Activated CD8-positive, alpha-beta T cell treated with anti-CD3 and anti-CD28 coated beads for 36 hours (primary cell): ENCODE data around the gene TUBGCP2. TPM values are rescaled to one million over a fixed set of nuclear protein-coding genes. Genes with fewer than 3 reads are reported as not detected.

ENCODE experiments used
- ATAC-seq: fragments of 200-7000 bp; cut with Tn5 transposase; one replicate; pipeline ENCODE4 v1.10.0; 2021; ENCODE audit warnings: mild to moderate bottlenecking, moderate library complexity
- CTCF ChIA-PET: fragments of 350-600 bp; sonication (Branson Sonifier 250); formaldehyde crosslinking; loops from one replicate; lab custom pipeline; 2021; ENCODE audit warnings: antibody characterized with exemption; lab: Charles Lee
- POLR2A ChIA-PET: fragments of 350-600 bp; sonication (Branson Sonifier 250); formaldehyde crosslinking; loops from one replicate; lab custom pipeline; 2021; ENCODE audit warnings: antibody characterized with exemption; lab: Charles Lee
- DNase-seq: peaks from one replicate; pipeline ENCODE4 v3.0.0-alpha.2; 2020
- H3K27ac Mint-ChIP-seq: one replicate; pipeline ENCODE4 v1.8.0; 2021; ENCODE audit warnings: mild to moderate bottlenecking, mixed read lengths
- H3K27me3 Mint-ChIP-seq: one replicate; pipeline ENCODE4 v1.8.0; 2021; ENCODE audit warnings: mixed read lengths
- H3K36me3 Mint-ChIP-seq: one replicate; pipeline ENCODE4 v1.8.0; 2021; ENCODE audit warnings: low read depth, mixed read lengths
- H3K4me1 Mint-ChIP-seq: one replicate; pipeline ENCODE4 v1.8.0; 2021; ENCODE audit warnings: low read depth, mixed read lengths
- H3K4me3 Mint-ChIP-seq: one replicate; pipeline ENCODE4 v1.8.0; 2021; ENCODE audit warnings: mild to moderate bottlenecking, moderate library complexity, mixed read lengths
- H3K9me3 Mint-ChIP-seq: one replicate; pipeline ENCODE4 v1.8.0; 2021; ENCODE audit warnings: mixed read lengths
- CTCF ChIP-seq: fragments of 200-600 bp; IDR thresholded peaks from one replicate; pipeline ENCODE4 v1.8.0; 2022; ENCODE audit warnings: antibody characterized with exemption, mild to moderate bottlenecking
- intact Hi-C: fragments of 100-400 bp; cut with micrococcal nuclease; formaldehyde crosslinking; loops from one replicate; pipeline ENCODE4 v1.10.0; 2022
- total RNA-seq, 2 experiments: library from RNA; stranded (reverse); gene quantifications; one replicate each; pipeline ENCODE4 v1.2.3, GENCODE V29; 2021

The TUBGCP2 gene
- total RNA-seq, 2 experiments from 2014 or later = 54.1 to 57.5 TPM

GRCh38 chr10:133353202-133353959, 44.7 kb upstream of the TUBGCP2 start:
- intact Hi-C loops = no loop called here
- ATAC-seq = no peak
- TF ChIP-seq CTCF = no peak
- peaks cover 5% of the 10 kb centered on the region for H3K27me3 Mint-ChIP-seq
- no peaks in the 10 kb centered on the region for H3K9me3 Mint-ChIP-seq
- peaks cover 5% of the 10 kb centered on the region for H3K4me1 Mint-ChIP-seq
- ChIA-PET POLR2A (interaction anchor here (0.8 to 1.5 kb wide), 2 partner anchors 8 to 12 kb away, joined by 3 to 5 read pairs; no protein-coding TSS in a partner anchor), CTCF (interaction anchor here (1.1 to 1.9 kb wide), 2 partner anchors 8 to 24 kb away, joined by 3 to 14 read pairs; no protein-coding TSS in a partner anchor)
- no peak overlapping the region for H3K4me3 Mint-ChIP-seq
- DNase-seq = no peak
- no peak overlapping the region for H3K27ac Mint-ChIP-seq
- H3K36me3 Mint-ChIP-seq = peaks cover 5% of the 10 kb centered on the region

- H3K27ac Mint-ChIP-seq = no peak overlapping the region
- ATAC-seq (peak; percentile 12), DNase-seq (no peak)
- no peak overlapping the region for H3K4me3 Mint-ChIP-seq
- peaks cover 5% of the 10 kb centered on the region for H3K36me3 Mint-ChIP-seq
- peaks cover 7% of the 10 kb centered on the region for H3K27me3 Mint-ChIP-seq
- ChIA-PET POLR2A (no interaction called here), CTCF (interaction anchor here (1.1 kb wide), 2 partner anchors 10 to 33 kb away, joined by 3 read pairs; no protein-coding TSS in a partner anchor)
- H3K4me1 Mint-ChIP-seq = peaks cover 5% of the 10 kb centered on the region
- intact Hi-C loops = no loop called here
- H3K9me3 Mint-ChIP-seq = no peaks in the 10 kb centered on the region
- TF ChIP-seq CTCF = no peak
These were observed 43.0 kb upstream of the TUBGCP2 start for GRCh38 chr10:133351408-133352318.

DNA sequence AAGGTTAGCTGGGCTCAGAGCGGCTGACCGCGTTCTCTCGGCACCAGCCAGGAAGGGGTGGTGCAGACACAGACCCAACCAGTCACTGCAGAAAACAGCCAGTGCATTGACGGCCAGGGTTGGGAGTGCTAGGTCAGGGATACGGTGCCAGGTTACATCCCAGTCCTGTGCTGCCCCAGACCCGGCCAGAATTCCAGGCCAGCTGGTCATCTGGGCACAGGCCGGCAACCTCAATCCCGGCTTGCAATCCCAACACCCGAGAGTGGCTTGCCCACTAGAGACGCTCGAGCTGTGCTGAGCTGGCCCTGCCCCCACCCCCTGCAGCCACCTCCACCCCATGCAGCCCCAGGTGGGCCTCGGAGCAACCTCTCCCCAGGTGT, 42.3 kb upstream of the TUBGCP2 start:
- H3K4me3 Mint-ChIP-seq = no peak overlapping the region
- peaks cover 10% of the 10 kb centered on the region for H3K27me3 Mint-ChIP-seq
- TF ChIP-seq CTCF = no peak
- peaks cover 1% of the 10 kb centered on the region for H3K36me3 Mint-ChIP-seq
- ATAC-seq (no peak), DNase-seq (no peak)
- H3K4me1 Mint-ChIP-seq = peaks cover 2% of the 10 kb centered on the region
- intact Hi-C loops = no loop called here
- no peak overlapping the region for H3K27ac Mint-ChIP-seq
- no peaks in the 10 kb centered on the region for H3K9me3 Mint-ChIP-seq
- CTCF ChIA-PET = interaction anchor here (1.1 kb wide), 2 partner anchors 11 to 32 kb away, joined by 3 read pairs; no protein-coding TSS in a partner anchor
- POLR2A ChIA-PET = no interaction called here

GRCh38 chr10:133350283-133350949, 41.7 kb upstream of the TUBGCP2 start:
- Mint-ChIP-seq H3K27me3 (peaks cover 15% of the 10 kb centered on the region), H3K36me3 (no peaks in the 10 kb centered on the region), H3K9me3 (no peaks in the 10 kb centered on the region), H3K4me1 (peaks cover 2% of the 10 kb centered on the region), H3K27ac (no peak overlapping the region), H3K4me3 (no peak overlapping the region)
- TF ChIP-seq CTCF = no peak
- ChIA-PET CTCF (no interaction called here), POLR2A (no interaction called here)
- intact Hi-C loops = no loop called here
- no peak for ATAC-seq
- no peak for DNase-seq
